T-helper 17 cell (primary cell): ENCODE data around the gene PCBP2. TPM values are rescaled to one million over a fixed set of nuclear protein-coding genes. Genes with fewer than 3 reads are reported as not detected.
A peak's percentile ranks its signal among the peaks of the same experiment; 100 is the strongest.
"Not testable (repeated sequence)": the region's sequence is repeated elsewhere in the genome, so short reads cannot be mapped to it uniquely, and the experiment has no call there.

Experiments used
- ATAC-seq: fragments of 150-1000 bp; cut with Tn5 transposase; 2 replicates; pipeline ENCODE4 v1.10.0; 2021; ENCODE audit warnings: mild to moderate bottlenecking, moderate library complexity
- DNase-seq, 3 donors: peaks; one replicate each; pipeline versions ENCODE4 v3.0.0 to v3.0.0-alpha.2; 2020 to 2021
- H3K9me3 ChIP-seq: one replicate; pipeline ENCODE4 v1.7.0; 2013; ENCODE audit warnings: low read length, mild to moderate bottlenecking; ENCODE audit not compliant: control insufficient read depth, poor library complexity, severe bottlenecking
- H3K27ac Mint-ChIP-seq: one replicate; pipeline ENCODE4 v1.8.0; 2022; ENCODE audit warnings: mild to moderate bottlenecking, moderate library complexity, mixed read lengths
- H3K27me3 Mint-ChIP-seq: one replicate; pipeline ENCODE4 v1.8.0; 2022; ENCODE audit warnings: mixed read lengths
- H3K36me3 Mint-ChIP-seq: one replicate; pipeline ENCODE4 v1.8.0; 2022; ENCODE audit warnings: low read depth, mixed read lengths
- H3K4me1 Mint-ChIP-seq: one replicate; pipeline ENCODE4 v1.8.0; 2022; ENCODE audit warnings: mild to moderate bottlenecking, mixed read lengths
- H3K4me3 Mint-ChIP-seq: one replicate; pipeline ENCODE4 v1.8.0; 2022; ENCODE audit warnings: mild to moderate bottlenecking, moderate library complexity, mixed read lengths
- total RNA-seq, 4 donors: library from RNA in 2 of 4; stranded (reverse) in 2 of 4; gene quantifications; one replicate each; pipeline ENCODE4 v1.2.3 and lab custom pipeline; 2022 to 2026

The PCBP2 gene
- total RNA-seq, 2 donors from 2014 or later, result 1,028 to 1,089 TPM

DNA sequence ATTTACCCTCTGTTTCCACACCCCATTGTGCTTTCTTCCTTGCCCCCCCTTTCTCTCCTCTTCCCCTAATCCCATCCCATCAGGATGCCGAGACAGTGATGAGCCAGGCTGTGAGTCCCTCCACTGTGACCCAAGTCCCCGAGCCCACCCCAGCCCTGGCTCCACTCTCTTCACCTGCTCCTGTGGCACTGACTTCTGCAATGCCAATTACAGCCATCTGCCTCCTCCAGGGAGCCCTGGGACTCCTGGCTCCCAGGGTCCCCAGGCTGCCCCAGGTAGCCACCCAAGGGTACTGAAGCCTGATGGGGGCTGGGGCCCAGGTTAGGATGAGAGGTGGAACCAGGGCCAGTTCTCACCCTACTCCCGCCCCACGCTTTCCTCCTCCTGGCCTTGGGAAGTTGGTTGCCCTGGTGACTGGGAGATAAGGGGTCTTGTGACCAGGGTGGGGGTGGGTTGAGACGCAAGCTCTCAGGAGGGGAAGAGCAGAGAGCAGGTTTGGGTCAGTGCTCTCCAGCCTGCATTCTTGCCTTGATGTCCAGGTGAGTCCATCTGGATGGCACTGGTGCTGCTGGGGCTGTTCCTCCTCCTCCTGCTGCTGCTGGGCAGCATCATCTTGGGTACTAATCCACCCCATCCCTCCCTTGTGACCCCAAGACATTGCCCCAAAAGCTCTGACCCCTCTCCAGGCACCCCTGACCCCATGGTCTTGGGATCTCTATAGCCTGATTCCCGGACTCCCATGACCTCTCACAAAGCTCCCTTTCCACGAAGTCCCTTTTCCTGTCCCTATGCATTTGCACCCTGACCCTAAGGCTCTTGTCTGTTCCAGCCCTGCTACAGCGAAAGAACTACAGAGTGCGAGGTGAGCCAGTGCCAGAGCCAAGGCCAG lies 27.0 kb upstream of the PCBP2 start:
- DNase-seq, result no peak
- H3K36me3 Mint-ChIP-seq, result no peaks in the 10 kb centered on the region
- H3K9me3 ChIP-seq, result no peaks in the 10 kb centered on the region
- no peaks in the 10 kb centered on the region for H3K27me3 Mint-ChIP-seq
- no peak overlapping the region for H3K27ac Mint-ChIP-seq
- no peak overlapping the region for H3K4me3 Mint-ChIP-seq
- peaks cover 9% of the 10 kb centered on the region for H3K4me1 Mint-ChIP-seq
- ATAC-seq, result no peak

DNA sequence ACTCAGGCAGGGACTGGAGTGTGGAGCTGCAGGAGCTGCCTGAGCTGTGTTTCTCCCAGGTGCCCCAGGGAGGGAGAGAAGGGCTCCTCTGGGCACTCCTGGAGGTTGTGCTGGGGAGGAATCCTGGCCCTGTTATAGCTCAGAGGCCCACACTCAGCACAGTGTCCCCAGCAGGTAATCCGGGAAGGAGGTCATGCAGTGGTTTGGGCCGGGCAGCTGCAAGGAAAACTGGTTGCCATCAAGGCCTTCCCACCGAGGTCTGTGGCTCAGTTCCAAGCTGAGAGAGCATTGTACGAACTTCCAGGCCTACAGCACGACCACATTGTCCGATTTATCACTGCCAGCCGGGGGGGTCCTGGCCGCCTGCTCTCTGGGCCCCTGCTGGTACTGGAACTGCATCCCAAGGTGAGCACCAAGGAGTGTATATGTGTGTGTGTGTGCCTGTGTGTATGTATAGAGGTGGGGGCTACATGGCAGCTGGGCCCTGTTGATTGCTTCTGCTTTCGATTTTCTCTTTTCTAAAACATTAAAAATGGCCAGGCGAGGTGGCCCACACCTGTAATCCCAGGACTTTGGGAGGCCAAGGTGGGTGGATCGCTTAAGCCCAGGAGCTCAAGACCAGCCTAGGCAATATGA lies 26.3 kb upstream of the PCBP2 start:
- H3K9me3 ChIP-seq, result no peaks in the 10 kb centered on the region
- H3K36me3 Mint-ChIP-seq, result no peaks in the 10 kb centered on the region
- peaks cover 12% of the 10 kb centered on the region for H3K4me1 Mint-ChIP-seq
- ATAC-seq, result no peak
- H3K27me3 Mint-ChIP-seq, result no peaks in the 10 kb centered on the region
- H3K27ac Mint-ChIP-seq, result no peak overlapping the region
- DNase-seq, result no peak
- H3K4me3 Mint-ChIP-seq, result no peak overlapping the region

DNA sequence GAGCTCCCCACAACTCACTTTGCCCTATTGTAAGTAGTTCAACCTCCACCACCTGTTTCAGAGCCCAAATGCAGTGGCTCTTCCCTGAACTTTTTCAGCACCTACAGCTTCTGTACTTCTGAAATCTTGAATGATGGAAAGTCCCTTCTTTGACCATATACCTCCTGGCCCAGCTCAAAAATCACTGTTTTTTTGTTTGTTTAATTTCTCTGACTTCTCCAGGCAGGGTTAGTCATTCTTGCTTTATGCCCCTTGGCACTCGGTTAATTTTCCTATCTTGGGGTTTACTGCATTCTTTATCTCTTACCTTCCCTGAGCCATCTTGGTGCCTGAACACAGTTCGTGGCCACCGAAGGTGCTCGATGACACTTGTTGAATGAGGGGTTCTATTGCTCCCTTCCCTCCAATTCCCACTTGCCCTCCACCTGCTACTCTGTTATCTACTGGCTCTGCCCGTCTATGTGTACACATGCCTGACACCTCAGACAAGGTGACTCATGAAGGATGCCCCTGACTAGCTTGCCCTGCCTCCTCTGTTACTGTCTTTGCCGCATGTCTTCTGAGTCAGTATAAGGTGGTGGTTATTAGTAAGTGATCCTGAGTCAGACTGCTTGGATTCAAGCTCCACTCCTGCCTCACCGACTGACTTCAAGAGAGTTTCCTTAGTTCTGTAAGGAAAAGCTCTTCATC lies 23.9 kb upstream of the PCBP2 start:
- DNase-seq (no peak), ATAC-seq (no peak)
- H3K27ac Mint-ChIP-seq, result peak overlapping the region; percentile 47
- H3K4me3 Mint-ChIP-seq, result no peak overlapping the region
- no peaks in the 10 kb centered on the region for H3K27me3 Mint-ChIP-seq
- no peaks in the 10 kb centered on the region for H3K9me3 ChIP-seq
- H3K4me1 Mint-ChIP-seq, result peaks cover 7% of the 10 kb centered on the region
- no peaks in the 10 kb centered on the region for H3K36me3 Mint-ChIP-seq

DNA sequence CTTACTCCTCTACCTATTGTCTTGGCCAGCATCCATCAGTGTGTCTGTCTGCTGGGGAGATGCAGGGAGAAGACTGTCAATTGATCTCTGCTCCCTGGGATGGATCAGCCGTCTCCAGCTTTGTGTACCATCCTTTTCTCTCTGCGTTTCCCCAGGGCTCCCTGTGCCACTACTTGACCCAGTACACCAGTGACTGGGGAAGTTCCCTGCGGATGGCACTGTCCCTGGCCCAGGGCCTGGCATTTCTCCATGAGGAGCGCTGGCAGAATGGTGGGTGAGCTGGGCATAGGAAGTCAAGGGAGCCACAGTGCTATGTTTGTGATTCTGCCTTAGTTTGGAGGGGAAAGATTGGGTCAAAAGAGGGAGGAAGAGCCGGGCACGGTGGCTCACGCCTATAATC lies 23.2 kb upstream of the PCBP2 start:
- H3K4me3 Mint-ChIP-seq, result no peak overlapping the region
- H3K9me3 ChIP-seq, result no peaks in the 10 kb centered on the region
- no peak for ATAC-seq
- H3K4me1 Mint-ChIP-seq, result peaks cover 7% of the 10 kb centered on the region
- H3K36me3 Mint-ChIP-seq, result no peaks in the 10 kb centered on the region
- H3K27ac Mint-ChIP-seq, result peak overlapping the region; percentile 47
- H3K27me3 Mint-ChIP-seq, result no peaks in the 10 kb centered on the region
- no peak for DNase-seq

DNA sequence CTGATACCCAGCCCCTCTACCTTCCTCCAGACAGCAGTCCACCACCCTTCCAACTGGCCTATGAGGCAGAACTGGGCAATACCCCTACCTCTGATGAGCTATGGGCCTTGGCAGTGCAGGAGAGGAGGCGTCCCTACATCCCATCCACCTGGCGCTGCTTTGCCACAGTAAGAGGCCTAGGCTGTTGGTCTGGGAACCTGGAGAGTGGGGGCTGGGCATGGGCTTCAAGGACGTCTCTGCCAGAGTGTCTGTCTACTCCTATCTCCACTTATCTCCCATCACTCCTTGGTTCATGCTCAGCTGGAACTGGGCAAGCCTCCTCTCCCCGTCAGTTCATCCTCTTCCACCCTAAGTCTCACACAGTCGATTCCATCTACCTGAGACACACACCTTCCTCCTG lies 21.8 kb upstream of the PCBP2 start:
- DNase-seq (no peak), ATAC-seq (no peak)
- Mint-ChIP-seq H3K4me3 (no peak overlapping the region), H3K36me3 (no peaks in the 10 kb centered on the region), H3K27me3 (no peaks in the 10 kb centered on the region), H3K27ac (no peak overlapping the region), H3K4me1 (peaks cover 7% of the 10 kb centered on the region)
- H3K9me3 ChIP-seq, result no peaks in the 10 kb centered on the region

DNA sequence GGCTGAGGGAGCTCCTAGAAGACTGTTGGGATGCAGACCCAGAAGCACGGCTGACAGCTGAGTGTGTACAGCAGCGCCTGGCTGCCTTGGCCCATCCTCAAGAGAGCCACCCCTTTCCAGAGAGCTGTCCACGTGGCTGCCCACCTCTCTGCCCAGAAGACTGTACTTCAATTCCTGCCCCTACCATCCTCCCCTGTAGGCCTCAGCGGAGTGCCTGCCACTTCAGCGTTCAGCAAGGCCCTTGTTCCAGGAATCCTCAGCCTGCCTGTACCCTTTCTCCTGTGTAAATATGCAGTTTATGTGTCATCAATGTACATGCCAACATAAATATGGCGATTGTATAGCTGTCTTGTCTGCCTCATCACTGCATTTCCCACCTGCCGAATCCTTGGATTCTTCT lies 20.7 kb upstream of the PCBP2 start:
- Mint-ChIP-seq H3K27ac (no peak overlapping the region), H3K36me3 (no peaks in the 10 kb centered on the region), H3K27me3 (no peaks in the 10 kb centered on the region), H3K4me1 (peaks cover 7% of the 10 kb centered on the region), H3K4me3 (no peak overlapping the region)
- no peak for ATAC-seq
- H3K9me3 ChIP-seq, result no peaks in the 10 kb centered on the region
- no peak for DNase-seq

DNA sequence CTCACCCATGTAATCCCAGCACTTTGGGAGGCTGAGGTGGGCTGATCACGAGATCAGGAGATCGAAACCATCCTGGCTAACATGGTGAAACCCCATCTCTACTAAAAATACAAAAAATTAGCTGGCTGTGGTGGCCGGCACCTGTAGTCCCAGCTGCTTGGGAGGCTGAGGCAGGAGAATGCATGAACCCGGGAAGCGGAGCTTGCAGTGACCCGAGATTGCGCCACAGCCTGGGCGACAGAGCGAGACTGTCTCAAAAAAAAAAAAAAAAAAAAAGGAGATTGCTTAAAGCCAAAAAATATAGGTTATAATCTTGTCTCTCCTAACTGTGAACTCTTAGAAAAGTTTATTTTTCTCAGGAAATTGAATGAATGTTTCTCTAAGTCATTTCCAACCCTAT lies 16.6 kb upstream of the PCBP2 start:
- ATAC-seq, H3K4me3 Mint-ChIP-seq, H3K27me3 Mint-ChIP-seq, DNase-seq, H3K4me1 Mint-ChIP-seq, H3K27ac Mint-ChIP-seq, H3K36me3 Mint-ChIP-seq, H3K9me3 ChIP-seq: not testable (repeated sequence)

DNA sequence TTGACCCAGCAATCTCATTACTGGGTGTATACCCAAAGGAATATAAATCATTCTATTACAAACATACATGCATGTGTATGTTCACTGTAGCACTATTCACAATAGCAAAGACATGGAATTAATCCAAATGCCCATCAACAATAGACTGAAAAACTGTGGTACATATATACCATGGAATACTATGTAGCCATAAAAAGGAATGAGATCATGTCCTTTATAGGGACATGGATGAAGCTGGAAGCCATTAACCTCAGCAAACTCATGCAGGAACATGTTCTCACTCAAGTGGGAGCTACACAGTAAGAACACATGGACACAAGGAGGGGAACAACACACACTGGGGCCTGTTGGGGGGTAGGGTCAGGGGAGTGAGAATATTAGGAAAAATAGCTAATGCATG lies 12.3 kb upstream of the PCBP2 start:
- ATAC-seq, H3K9me3 ChIP-seq, H3K36me3 Mint-ChIP-seq, H3K27me3 Mint-ChIP-seq, DNase-seq, H3K27ac Mint-ChIP-seq, H3K4me3 Mint-ChIP-seq: not testable (repeated sequence)
- H3K4me1 Mint-ChIP-seq, result peaks cover 16% of the 10 kb centered on the region

DNA sequence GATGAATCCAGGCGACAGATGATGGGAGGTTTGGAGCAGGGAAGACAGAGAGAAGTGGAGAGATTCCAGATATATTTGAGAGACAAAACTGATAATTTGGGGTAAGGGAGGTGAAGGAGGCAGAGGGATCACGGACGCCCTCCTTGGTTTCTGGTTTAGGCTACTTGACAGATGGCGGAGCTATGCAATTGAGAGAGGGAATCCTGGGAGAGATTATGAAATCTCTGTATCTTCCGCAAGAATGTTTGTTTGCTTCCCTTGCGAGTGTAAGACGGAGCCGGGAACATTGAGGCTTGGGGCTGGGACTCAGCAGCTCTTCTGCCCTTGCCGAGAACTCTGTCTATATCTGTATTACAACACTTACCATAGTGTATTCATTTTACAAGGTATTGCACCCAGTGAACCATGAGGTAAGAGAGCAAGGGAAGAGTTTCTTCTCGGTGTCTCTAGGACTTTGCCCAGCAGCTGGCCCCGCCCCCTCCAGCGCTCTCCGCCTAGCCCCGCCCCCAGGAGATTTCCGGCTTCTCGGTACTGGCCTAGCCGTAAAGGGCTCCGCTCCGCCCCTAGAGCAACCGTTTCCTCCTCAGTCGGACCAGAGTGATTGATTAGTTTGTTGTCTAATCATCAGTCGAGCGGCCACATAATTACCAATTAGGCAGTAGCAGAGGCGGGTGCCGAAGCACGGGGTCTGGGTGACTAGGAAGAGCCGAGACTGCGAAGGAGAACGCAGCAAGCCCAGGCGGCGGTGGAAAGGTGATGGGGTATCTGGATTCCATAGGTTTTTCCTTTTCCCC lies 10.7 kb upstream of the PCBP2 start, which contains the start of gene PRR13:
Gene PRR13, plus strand, starts transcription at position 695 of the 794 bp plus-strand sequence. CDS start 981 bp downstream, outside the sequence.
- H3K4me3 Mint-ChIP-seq, result peak within 1 kb of the TSS; percentile 98
- no peaks in the 10 kb centered on the region for H3K36me3 Mint-ChIP-seq
- peak; percentile 99 for ATAC-seq
- H3K27me3 Mint-ChIP-seq, result no peaks in the 10 kb centered on the region
- peak; percentile 94 to 98 (median 97) for DNase-seq
- H3K9me3 ChIP-seq, result no peaks in the 10 kb centered on the region
- H3K27ac Mint-ChIP-seq, result peak within 1 kb of the TSS; percentile 93
- peaks cover 28% of the 10 kb centered on the region for H3K4me1 Mint-ChIP-seq

DNA sequence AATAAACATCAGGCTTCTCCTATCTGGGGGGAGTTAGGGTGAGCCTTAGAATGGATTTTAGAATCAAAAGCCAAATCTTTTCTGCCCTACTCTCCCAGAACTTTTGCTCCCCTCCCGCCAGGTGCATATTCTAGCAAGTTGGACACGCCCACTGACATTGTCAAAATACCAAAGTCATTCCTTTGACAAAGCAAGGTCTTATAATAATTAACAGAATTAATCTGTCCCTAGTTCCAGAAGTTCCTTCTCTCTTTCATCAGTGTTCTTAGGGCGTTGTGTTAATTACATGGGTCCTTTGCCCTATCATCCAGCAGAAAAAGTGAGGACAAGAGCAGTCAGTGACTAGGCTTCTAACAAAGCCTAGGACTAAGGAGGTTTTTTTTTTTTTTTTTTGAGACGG lies 7.9 kb upstream of the PCBP2 start:
- H3K27ac Mint-ChIP-seq, result peak overlapping the region; percentile 93
- peaks cover 33% of the 10 kb centered on the region for H3K4me1 Mint-ChIP-seq
- H3K36me3 Mint-ChIP-seq, result no peaks in the 10 kb centered on the region
- ATAC-seq (no peak), DNase-seq (no peak)
- no peaks in the 10 kb centered on the region for H3K27me3 Mint-ChIP-seq
- H3K4me3 Mint-ChIP-seq, result peak overlapping the region; percentile 98
- H3K9me3 ChIP-seq, result no peaks in the 10 kb centered on the region

DNA sequence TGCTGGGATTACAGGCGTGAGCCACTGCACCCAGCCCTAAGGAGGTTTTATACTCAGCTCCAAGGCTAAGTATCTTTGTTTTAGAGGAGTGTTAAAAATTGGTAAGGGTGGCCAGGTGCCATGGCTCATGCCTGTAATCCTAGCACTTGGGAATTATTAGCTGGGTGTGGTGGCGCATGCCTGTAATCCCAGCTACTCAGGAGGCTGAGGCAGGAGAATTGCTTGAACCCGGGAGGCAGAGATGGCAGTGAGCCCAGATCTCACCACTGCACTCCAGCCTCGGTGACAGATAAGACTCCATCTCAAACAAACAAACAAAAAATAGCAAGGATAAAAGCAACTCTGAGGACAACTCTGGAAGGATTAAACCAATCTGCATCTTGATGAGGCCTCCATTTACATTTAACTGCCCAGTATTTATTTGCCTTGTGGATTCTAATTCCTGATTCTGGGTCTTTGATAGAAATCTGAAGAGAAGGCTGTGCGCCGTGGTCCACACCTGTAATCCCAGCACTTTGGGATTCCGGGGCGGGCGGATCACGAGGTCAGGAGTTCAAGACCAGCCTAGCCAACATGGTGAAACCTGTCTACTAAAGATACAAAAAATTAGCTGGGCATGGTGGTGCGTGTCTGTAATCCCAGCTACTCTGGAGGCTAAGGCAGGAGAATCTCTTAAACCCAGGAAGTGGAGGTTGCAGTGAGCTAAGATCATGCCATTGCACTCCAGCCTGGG lies 7.1 kb upstream of the PCBP2 start:
- H3K4me1 Mint-ChIP-seq, result peaks cover 33% of the 10 kb centered on the region
- H3K27ac Mint-ChIP-seq, result peak overlapping the region; percentile 93
- not testable (repeated sequence) for H3K36me3 Mint-ChIP-seq, DNase-seq, H3K9me3 ChIP-seq, ATAC-seq, H3K27me3 Mint-ChIP-seq
- H3K4me3 Mint-ChIP-seq, result peak overlapping the region; percentile 98

DNA sequence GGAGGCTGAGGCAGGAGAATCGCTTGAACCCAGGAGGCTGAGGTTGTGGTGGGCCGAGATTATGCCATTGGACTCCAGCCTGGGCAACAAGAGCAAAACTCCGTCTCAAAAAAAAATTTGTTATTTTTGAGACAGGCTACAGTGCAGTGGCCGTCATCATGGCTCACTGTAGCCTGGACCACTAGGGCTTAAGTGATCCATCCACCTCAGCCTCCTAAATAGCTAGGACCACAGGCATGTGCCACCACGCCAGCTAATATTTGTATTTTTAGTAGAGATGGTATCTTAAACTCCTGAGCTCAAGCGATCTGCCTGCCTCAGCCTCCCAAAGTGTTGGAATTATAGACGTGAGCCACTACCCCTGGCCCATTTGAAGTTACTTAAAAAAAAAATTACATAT lies 966 bp upstream of the PCBP2 start:
- peaks cover 35% of the 10 kb centered on the region for H3K4me1 Mint-ChIP-seq
- DNase-seq, result no peak

More for the DNA sequence above, 966 bp upstream of the PCBP2 start:
- ATAC-seq, result no peak
- no peaks in the 10 kb centered on the region for H3K9me3 ChIP-seq
- Mint-ChIP-seq H3K4me3 (no peak overlapping the region), H3K36me3 (peaks cover 4% of the 10 kb centered on the region), H3K27ac (no peak overlapping the region), H3K27me3 (no peaks in the 10 kb centered on the region)
